Activated T-cell treated with anti-CD3 and anti-CD28 coated beads for 24 hours (primary cell): ENCODE results near the gene MRPL27.
A peak's percentile ranks its signal among the peaks of the same experiment; 100 is the strongest.
"Not testable (repeated sequence)": the region's sequence is repeated elsewhere in the genome, so short reads cannot be mapped to it uniquely, and the experiment has no call there.

ENCODE experiments used
- DNase-seq: peaks from one replicate; pipeline ENCODE4 v3.0.0-alpha.2; 2020; ENCODE audit warnings: low read depth

Gene MRPL27

DNA sequence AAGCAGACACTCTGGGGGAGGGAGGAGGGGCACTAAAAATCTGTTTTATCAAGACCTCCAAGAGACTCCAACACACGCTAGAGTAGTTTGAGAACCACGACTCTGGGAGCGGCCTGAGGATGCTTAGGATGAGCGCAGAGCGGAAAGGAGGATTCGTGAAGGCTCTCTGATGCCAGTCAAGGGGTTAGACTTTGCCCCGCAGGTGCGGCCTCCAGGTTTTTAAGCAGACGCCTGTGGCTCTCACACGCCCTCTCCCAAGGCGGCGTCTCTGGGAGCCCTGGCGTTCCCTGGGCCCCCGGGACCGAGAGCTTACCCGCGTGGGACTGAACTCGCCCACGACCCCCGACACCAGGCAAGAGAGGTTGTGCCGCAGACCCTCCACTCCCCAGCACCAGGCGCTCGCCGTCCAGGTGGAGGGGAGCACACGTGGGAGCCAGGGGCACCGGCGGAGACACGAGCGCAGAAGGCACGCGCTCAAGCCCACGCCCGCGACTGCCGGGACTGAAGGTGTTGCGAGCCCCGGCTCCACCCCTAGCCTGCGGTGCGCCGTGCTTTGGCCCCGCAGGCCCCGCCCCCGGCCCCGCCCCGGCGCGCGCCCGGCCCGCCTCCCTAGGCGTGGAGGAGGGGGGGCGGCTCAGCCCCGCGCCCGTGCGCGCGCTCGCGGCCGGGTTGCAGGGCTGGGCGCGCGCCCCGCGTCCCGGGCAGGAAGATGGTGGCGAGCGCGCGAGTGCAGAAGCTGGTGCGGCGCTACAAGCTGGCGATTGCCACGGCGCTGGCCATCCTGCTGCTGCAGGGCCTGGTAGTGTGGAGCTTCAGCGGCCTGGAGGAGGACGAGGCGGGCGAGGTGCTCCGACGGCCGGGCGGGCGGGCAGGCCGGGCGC is 27.3 kb downstream of the MRPL27 start, which contains the start of gene XYLT2:
Gene XYLT2 (plus strand): TSS at position 695 of the 881 bp plus-strand sequence. CDS start 15 bp downstream, at position 710.
- DNase-seq, result peak; percentile 87

DNA sequence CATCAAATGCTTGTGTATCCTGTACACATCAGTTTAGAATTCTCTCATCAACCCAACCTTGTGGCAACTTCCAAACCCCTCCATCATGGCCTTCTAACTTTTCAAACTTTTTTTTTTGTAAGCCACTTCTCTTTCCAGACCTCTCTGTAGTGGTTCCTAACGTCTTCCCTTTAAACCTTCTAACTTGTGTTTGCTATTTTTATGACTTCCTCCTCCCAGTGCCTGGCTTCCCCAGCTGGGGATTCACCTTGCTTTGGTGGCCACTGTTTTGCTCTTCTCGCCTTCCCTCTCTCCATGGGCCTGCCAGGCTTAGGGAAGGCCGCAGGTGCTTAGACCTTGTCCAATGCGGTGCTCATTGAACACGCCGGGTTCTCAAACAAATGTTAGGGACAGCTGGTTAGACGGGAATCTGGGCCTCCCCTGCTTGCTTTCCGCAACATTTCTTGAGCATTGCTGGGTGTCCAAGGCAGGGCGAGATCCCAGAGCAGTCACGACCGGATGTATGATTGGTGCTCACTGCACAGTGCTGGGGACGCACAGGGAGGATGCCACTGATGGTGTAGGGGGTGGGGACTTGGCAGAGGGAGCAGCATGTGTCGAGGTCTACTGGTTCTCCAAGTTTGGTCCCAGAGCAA is 28.1 kb downstream of the MRPL27 start:
- DNase-seq, result no peak

DNA sequence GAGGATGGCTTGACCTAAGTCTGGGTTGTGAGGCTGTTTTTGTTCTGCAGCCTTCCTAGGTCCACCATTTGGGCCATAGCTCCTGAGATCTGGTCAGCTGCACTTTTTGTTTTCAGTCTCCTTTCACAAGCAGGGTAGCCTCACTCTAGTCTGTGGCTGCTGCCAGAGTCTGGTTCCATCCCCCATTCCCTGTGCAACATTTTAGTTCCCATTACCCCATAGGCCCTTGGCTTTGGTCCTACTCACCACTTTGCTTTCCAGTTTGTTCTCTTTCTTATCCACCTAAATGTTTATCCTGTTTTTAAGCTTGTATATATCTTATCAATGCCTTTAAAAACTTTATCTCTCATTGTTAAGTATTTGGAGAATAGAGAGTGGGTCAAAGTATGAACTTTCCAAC is 33.6 kb downstream of the MRPL27 start:
- no peak for DNase-seq

DNA sequence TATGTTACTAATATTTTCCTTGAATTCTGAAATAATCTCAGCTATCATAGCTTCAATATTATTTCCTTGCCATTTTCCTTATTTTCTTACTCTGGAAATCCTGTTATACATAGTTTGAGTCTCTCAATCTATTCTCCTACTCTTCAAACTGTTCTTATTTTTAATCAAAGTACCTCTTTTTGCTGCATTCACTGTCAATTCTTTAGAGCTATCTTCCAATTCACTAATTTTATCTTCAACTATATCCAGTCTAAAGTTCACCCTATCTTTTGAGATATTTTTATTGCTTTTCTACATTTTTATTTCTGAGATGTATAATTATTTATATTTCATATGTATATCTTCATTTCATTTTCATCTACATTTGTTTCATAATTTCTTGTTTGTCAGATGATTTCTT is 34.3 kb downstream of the MRPL27 start:
- DNase-seq, result no peak

DNA sequence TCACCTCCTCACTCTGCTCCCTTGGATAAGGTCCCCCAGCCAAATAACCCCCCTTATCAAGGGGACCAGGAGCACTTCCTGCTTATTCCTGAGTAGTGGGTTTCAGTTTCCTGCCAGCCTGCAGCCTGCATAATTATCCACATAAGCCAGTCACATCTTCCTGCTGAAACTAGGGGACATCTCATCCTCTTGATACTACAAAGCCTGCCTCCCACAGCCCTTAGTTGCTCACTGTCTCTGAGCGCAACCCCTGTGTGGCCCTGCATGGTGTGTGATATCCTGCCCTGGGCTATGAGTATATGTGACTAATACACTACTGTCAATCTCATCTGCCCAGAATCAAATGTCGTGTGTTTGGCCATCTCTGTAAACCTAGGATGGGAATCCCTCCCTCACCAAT is 35.0 kb downstream of the MRPL27 start:
- DNase-seq, result no peak

DNA sequence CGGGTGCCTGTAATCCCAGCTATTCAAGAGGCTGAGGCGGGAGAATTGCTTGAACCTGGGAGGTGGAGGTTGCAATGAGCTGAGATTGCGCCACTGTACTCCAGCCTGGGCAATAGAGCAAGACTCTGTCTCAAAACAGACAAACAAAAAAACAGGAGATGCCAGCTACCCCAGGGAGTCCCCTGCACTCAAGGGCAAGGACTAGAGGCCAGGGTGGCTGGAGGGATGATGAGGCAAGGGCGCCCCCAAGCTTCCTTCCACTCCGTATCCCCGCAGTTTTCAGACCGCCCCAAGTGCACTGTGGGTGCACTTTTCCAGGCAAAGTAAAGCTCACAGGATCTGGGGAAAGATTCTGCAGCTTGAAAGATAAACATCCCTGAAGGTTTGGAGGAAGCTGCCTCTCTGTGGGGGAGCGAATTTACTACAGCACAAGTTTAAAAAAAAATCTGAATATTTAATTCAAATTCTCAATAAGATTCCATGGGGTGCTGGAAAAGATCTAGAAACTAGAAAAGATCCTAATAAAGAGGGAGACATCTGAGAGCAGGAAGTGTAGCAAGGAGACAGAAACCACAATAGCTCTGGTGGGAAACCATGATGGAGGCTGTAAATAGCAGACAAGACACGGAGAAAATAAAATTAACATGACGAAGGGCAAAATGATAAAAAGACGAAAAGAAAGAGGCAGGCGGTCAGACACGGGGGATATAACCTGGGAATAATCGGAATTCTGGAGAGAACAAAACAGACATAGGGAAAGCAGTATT is 39.5 kb downstream of the MRPL27 start:
- DNase-seq, result not testable (repeated sequence)

DNA sequence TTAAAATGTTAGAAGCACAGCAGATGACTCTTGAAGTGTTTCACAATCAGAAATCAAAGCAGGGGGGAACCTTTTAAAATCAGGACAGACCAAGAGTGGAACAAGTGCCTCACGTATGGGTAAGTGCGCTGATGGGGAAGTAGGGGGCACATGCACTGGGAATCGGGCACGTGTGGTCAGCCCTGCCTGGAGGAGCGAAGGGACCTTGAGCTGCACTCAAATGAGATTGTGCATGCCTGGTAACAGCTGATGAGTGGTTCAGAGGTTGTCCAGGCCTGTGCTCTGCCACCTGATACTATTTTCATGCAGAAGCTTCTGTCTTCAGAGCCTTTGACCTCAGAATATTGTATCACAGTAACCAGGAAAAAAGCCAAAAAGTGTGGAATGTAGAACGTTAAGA is 40.8 kb downstream of the MRPL27 start:
- DNase-seq, result no peak

DNA sequence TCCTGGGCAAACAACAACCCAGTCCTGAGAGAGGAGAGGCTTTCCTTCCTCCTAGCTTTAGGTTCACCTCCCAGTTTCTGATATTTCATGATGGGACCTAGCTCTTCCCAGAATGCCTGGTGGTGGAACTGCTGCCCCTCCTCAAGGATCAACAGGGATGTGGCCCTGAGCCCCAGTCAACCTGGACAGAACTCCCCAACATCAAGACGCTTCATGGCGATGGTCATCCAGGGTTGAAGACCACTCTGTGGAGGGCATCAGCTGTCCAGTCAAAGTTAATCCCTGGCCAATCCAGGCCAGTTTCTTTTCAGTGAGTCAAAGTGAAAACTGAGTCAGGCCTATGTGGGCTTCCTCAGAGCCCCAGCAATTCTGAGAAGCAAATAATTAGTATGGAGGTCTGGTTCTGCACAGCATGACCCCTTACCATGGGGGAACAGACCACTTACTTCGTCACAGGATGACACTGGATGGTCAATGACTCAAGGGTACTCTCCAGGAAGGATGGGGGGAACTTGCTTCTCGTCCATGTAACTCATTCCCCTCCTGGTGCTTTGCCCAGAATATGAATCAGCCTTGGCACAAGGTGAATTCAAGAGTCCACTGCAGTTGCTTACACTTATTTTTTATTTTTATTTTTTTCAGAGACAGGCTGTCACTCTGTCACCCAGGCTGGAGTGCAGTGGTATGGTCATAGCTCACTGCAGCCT is 41.7 kb downstream of the MRPL27 start:
- DNase-seq, result no peak

DNA sequence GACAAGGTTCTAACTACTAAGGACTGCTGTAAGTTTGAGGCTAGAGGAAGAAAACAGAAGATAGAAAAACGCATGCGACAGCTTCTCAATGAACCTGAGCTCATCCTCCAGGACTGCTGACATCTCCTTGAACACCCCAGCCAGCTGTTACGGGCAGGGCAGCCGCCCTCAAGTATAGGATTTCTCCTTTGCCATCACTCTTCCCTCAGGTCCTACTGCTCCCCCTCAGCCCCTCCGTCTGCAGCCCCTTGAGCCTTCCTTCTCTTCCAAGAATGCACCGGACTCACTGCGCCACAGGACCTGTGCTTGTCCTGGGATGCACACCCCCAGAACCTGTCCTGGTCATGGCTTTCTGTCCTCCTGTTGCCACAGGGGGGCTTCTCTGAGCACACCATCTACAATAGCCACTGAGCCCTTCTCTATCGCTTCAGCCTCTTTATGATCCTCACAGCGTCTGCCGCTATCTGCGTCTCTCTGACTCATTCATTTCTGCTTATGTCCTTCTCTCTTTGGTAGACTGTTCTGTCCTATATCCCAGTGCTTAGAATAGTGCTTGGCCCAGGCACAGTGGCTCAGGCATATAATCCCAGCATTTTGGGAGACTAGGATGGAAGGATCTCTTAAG is 42.7 kb downstream of the MRPL27 start:
- DNase-seq, result no peak

DNA sequence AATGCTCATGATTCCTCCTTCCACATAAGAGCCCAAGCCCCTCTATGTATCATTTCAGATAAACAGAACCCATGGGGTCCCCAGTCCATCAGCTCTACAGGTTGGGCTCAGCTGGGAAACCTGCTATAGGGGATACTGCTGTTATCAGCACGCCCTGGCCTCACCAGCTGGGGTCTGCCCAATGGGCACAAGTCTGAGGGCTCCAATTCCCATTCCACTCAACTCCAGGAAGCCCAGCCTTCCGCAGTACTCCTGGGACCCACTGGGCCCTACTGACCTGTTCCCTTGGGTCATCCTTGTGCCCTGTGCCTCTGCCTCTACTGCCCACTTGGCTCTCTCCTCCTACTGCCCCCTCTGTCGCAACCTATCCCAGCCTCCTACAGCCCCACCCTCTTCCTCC is 43.3 kb downstream of the MRPL27 start:
- no peak for DNase-seq

DNA sequence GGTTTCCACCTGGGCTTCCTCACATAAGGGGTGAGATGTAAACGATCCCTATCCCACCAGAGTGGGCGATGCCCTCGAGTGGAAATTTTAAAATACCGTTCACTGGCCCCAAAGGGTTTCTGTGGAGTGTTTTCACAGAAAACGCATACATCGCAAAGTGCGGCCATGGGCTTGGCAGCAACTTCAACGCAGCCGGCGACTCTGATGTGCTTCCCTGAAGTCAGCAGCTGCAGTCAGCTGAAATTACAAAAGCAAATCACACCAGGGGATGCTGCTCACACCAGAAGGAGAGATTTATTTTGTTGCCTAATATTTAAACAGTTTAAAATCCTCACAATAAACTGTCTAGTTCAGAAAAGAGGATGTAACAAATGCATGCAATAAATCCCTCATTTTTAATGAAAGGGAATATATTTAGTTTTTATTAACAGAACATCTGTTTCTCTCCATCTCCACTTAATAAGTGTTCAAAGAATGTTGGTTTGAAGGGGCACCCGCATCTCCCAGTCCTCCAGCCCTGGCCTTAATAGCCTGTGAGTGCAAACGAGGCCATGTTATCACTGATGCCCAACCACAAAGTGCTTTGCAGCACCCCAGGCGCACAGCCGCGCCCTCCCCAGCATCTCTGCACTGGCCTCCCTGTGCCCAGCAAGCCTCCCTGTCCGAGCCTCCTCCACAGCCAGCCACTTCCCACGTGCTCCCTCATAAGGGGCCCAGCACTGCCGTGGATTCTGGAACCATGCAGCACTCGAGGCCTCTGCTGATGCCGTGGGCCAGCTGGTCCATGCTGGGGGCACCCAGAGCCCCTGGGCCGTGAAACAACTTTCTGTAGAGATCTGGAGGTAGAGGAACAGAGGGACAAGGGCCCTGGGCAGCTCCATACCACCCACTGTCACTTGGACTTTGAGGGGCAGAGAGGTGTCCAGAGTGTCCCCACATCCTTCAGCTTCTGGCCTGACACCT is 44.3 kb downstream of the MRPL27 start:
- no peak for DNase-seq

DNA sequence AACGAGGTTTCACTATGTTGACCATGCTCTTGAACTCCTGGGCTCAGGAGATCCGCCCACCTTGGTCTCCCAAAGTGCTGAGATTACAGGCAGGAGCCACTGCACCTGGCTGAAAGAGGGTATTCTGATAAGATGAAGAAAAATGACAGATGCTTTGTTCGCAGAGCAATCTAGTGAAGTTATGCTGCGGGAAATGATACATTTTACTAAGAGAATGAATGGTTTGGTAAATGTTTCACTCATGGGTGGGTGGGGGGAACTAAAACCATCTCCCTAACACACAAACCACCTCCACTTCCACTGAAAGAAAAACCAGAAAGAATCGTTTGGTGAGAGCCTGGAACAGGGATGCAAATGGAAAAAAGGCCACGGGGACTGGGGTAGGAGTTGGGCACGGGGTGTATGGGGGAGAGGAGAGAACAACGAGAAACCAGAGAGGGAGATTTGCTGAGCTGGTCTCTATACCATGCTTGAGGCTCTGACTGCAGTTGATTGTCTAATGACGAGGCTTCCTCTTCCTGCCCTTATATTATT is 46.1 kb downstream of the MRPL27 start:
- DNase-seq, result no peak

DNA sequence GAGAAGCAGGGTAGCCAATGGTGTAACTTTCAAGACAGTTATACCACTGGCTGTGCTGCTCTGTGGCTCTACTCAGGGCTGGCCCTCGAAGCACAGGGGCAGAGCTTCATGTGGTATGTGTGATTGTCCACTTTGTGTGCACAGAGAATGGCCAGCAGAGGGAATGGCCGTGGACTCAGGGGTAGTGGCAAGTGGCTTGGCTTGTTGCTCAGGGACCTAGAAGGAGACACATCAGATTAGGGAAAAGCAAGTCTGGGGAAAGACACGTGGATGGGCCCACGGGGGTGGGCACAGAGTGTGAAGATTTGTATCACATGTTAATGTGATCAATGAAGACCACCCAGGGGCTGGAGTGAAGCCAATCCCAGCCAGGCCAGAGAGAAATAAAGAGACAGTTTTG is 47.1 kb downstream of the MRPL27 start:
- no peak for DNase-seq

DNA sequence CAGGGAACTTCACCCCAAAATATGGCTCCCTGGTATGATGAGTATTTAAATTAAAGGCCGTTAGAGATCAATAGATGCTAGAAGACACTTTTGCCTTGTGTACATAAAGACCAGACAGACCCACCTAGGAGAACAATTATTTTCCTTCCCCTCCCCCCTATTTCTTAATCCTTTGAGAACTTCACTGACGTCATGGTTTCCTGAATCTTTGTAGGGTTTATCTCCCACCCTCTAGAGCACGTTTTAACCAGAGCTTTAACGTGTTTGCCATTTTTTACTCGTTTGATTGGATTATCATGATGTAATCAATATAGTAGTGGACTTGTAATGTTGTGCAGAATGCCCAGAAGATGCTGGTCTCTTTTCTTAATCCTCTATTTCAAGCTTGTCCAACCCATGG is 49.9 kb downstream of the MRPL27 start:
- no peak for DNase-seq

DNA sequence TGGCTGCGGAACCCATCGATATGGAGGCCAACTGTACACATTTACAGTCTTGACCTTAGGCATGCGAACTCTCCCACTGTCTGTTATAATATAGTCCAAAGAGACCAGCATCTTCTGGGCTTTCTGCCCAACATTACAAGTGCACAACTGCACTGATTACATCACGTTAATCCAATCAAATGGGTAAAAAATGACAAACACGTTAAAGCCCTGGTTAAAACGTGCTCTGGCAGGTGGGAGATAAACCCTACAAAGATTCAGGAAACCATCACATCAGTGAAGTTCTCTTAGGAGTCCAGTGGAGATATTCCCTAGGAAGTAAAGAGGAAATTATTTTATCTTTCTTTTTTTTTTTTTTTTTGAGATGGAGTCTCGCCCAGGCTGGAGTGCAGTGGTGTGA is 50.7 kb downstream of the MRPL27 start:
- DNase-seq, result no peak

DNA sequence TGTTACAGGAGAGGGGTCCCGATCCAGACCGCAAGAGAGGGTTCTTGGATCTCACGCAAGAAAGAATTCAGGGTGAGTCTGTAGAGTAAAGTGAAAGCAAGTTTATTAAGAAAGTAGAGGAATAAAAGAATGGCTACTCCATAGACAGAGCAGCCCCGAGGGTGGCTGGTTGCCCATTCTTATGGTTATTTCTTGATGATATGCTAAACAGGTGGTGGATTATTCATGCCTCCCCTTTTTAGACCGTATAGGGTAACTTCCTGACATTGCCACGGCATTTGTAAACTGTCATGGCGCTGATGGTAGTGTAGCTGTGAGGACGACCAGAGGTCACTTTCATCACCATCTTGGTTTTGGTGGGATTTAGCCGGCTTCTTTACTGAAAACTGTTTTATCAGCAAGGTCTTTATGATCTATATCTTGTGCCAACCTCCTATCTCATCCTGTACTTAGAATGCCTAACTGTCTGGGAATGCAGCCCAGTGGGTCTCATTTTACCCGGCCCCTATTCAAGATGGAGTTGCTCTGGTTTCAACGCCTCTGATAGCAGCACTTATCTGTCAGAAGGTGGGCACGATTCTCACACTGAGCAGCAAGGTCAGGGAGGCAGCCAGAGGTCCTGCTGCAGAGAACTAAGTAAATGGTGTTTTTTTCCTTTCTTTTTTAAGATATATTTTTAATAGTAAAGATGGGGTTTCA is 53.5 kb downstream of the MRPL27 start:
- DNase-seq, result no peak

DNA sequence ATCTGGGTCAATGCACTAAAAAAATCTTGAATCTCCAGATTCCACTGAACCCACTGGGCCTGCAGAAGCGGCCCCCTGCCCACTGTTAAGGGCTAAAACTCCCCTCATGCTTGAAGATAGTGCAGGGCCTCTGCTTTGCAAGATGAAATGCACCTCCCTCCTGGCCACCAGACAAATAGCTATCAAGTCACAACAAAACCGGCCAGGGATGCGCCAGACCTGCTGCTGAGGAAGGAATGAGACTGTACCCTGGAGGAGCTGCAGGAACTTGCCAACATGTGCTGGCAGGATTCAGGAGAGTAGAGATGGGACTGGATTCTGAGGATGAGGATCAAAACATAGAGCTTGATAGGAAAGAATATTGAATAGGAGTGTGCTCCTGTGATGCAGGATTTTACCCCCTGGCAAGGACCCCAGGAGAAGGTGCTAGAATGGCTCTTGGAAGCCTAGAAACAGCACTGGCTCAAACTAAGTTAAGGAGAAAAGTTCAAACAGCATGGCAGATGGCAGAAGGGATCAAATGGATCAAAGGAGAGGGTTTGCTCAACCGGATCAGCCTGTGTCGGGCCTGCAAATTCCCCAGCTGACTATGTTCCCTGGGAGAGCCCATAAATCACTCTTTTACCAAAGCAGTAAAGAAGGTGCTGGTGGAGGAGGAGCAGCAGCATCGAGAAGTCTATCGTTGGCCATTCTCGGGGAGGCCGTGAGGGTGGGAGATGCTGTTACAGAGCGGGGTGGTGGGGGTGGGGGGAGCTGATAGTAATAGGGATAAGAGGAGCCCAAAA is 54.3 kb downstream of the MRPL27 start:
- DNase-seq, result no peak
